Renal cortex interstitium (tissue), 3 donors: ENCODE measurements around the gene C5orf46. TPM values are rescaled to one million over a fixed set of nuclear protein-coding genes. Genes with fewer than 3 reads are reported as not detected.

Experiments used
- polyA plus RNA-seq, 3 donors: library from polyadenylated mRNA; unstranded; fragments of 120-200 nt; gene quantifications; one replicate each; pipeline ENCODE4 v1.2.1, GENCODE V29; 2013; ENCODE audit not compliant: insufficient read length in 3 of 3

C5orf46 gene
- polyA plus RNA-seq, 3 donors, result not detected

Other genes with a start within 250 kb of the C5orf46 start
- 1 to 10 TPM; 3.8 to 5.8 (median 5.2) TPM for gene JAKMIP2, start 123.8 kb downstream of the C5orf46 start, polyA plus RNA-seq
- gene SPINK1, start 74.9 kb downstream of the C5orf46 start, polyA plus RNA-seq, result 10 to 100 TPM; 11.8 to 37.7 (median 29.2) TPM
- gene SCGB3A2, start 27.8 kb downstream of the C5orf46 start, polyA plus RNA-seq, result under 1 TPM in 2 of 3 donors, not detected in 1; 0.22 to 0.41 TPM
- under 1 TPM; 0.11 to 0.50 (median 0.39) TPM for gene SPINK5, start 157.4 kb upstream of the C5orf46 start, polyA plus RNA-seq